IMR-90 (cell line): ENCODE data around the gene NEXN. TPM values are rescaled to one million over a fixed set of nuclear protein-coding genes. Genes with fewer than 3 reads are reported as not detected.

Experiments
- ATAC-seq: fragments of 200-7000 bp; cut with Tn5 transposase; 2 replicates; pipeline ENCODE4 v1.9.1; 2020; ENCODE audit warnings: low read depth, mild to moderate bottlenecking, moderate library complexity
- BruUV-seq: library from RNA; stranded (reverse); fragments of 400-500 nt; replicated peaks from 2 replicates; lab custom pipeline; 2021; lab: Mats Ljungman, UMichigan
- CTCF ChIA-PET: fragments of 300-600 bp; formaldehyde crosslinking; extraction: SDS; loops from one replicate; lab custom pipeline; 2021; ENCODE audit warnings: antibody characterized with exemption; lab: Yijun Ruan, JAX
- POLR2A ChIA-PET: fragments of 300-600 bp; sonication (Branson Sonifier 250); formaldehyde crosslinking; loops from one replicate; lab custom pipeline; 2022; ENCODE audit warnings: antibody characterized with exemption; ENCODE audit not compliant: unreplicated experiment; lab: Charles Lee
- DNase-seq: peaks from one replicate; pipeline ENCODE4 v3.0.0; 2013
- H2AFZ ChIP-seq: replicated peaks from 2 replicates; pipeline ENCODE3; 2013; ENCODE audit warnings: low read length, mild to moderate bottlenecking; ENCODE audit not compliant: poor library complexity
- H2AK5ac ChIP-seq: 2 replicates; pipeline ENCODE4 v1.6.1; 2013; ENCODE audit warnings: low read depth, low read length, inconsistent platforms
- H2AK9ac ChIP-seq: replicated peaks from 2 replicates; pipeline ENCODE3; 2013; ENCODE audit warnings: mild to moderate bottlenecking, low read depth, low read length, moderate library complexity; ENCODE audit not compliant: poor library complexity
- H2BK120ac ChIP-seq: 2 replicates; pipeline ENCODE4 v1.6.1; 2013; ENCODE audit warnings: low read depth, low read length, inconsistent platforms
- H2BK15ac ChIP-seq: 3 replicates; pipeline ENCODE4 v1.6.1; 2013; ENCODE audit warnings: low read depth, low read length, inconsistent platforms
- H2BK20ac ChIP-seq: 2 replicates; pipeline ENCODE4 v1.6.1; 2013; ENCODE audit warnings: low read depth, mild to moderate bottlenecking, inconsistent platforms, low read length, moderate library complexity
- H2BK5ac ChIP-seq: 2 replicates; pipeline ENCODE4 v1.6.1; 2013; ENCODE audit warnings: mild to moderate bottlenecking, low read depth, low read length, inconsistent platforms; ENCODE audit not compliant: poor library complexity, severe bottlenecking
- H3K14ac ChIP-seq: replicated peaks from 2 replicates; pipeline ENCODE4 v1.6.1; 2013; ENCODE audit warnings: low read depth, low read length, inconsistent platforms
- H3K18ac ChIP-seq: 2 replicates; pipeline ENCODE4 v1.6.1; 2013; ENCODE audit warnings: low read depth, low read length, control low read depth
- H3K23ac ChIP-seq: 2 replicates; pipeline ENCODE4 v1.6.1; 2013; ENCODE audit warnings: low read depth, low read length, inconsistent platforms
- H3K27ac ChIP-seq: 2 replicates; pipeline ENCODE4 v1.5.1; 2013; ENCODE audit warnings: mild to moderate bottlenecking, control low read depth, low read length; ENCODE audit not compliant: insufficient read depth
- H3K27me3 ChIP-seq: 2 replicates; pipeline ENCODE4 v1.6.1; 2013; ENCODE audit warnings: low read length; ENCODE audit not compliant: control insufficient read depth, insufficient read depth
- H3K36me3 ChIP-seq: 2 replicates; pipeline ENCODE4 v1.6.1; 2013; ENCODE audit warnings: low read length, mixed read lengths; ENCODE audit not compliant: control insufficient read depth, insufficient read depth
- H3K4ac ChIP-seq: 2 replicates; pipeline ENCODE4 v1.6.1; 2013; ENCODE audit warnings: low read depth, low read length, inconsistent platforms
- H3K4me1 ChIP-seq: 2 replicates; pipeline ENCODE4 v1.6.1; 2013; ENCODE audit warnings: low read length, mixed read lengths; ENCODE audit not compliant: control insufficient read depth, insufficient read depth
- H3K4me2 ChIP-seq: 2 replicates; pipeline ENCODE4 v1.6.1; 2013; ENCODE audit warnings: low read depth, mild to moderate bottlenecking, control low read depth, low read length, moderate library complexity
- H3K4me3 ChIP-seq: 2 replicates; pipeline ENCODE4 v1.5.1; 2013; ENCODE audit warnings: low read depth, mild to moderate bottlenecking, control low read depth, low read length, moderate library complexity; ENCODE audit not compliant: insufficient read depth
- H3K56ac ChIP-seq: 2 replicates; pipeline ENCODE4 v1.6.1; 2013; ENCODE audit warnings: low read length, inconsistent platforms; ENCODE audit not compliant: insufficient read depth; ENCODE audit errors: extremely low read depth
- H3K79me1 ChIP-seq, 2 experiments: 2 replicates each; pipeline ENCODE4 v1.6.1; 2013; ENCODE audit warnings: low read length in 2 of 2, inconsistent platforms in 1 of 2, low read depth in 1 of 2
- H3K9ac ChIP-seq: 2 replicates; pipeline ENCODE4 v1.6.1; 2013; ENCODE audit warnings: low read depth, low read length, control low read depth
- H3K9me1 ChIP-seq: 2 replicates; pipeline ENCODE4 v1.6.1; 2013; ENCODE audit warnings: low read length, inconsistent platforms; ENCODE audit not compliant: insufficient read depth
- H3K9me3 ChIP-seq: 2 replicates; pipeline ENCODE4 v1.6.1; 2013; ENCODE audit warnings: low read length; ENCODE audit not compliant: control insufficient read depth, insufficient read depth
- H4K20me1 ChIP-seq: 2 replicates; pipeline ENCODE4 v1.6.1; 2013; ENCODE audit warnings: low read length, inconsistent platforms; ENCODE audit not compliant: insufficient read depth
- H4K5ac ChIP-seq: 2 replicates; pipeline ENCODE4 v1.6.1; 2013; ENCODE audit warnings: mild to moderate bottlenecking, low read depth, low read length, control low read depth
- H4K8ac ChIP-seq, 2 experiments: 2 replicates each; pipeline ENCODE4 v1.6.1; 2013; ENCODE audit warnings: low read depth in 2 of 2, low read length in 2 of 2, control low read depth in 1 of 2, inconsistent platforms in 1 of 2
- H4K91ac ChIP-seq: 2 replicates; pipeline ENCODE4 v1.6.1; 2013; ENCODE audit warnings: low read depth, low read length, inconsistent platforms; ENCODE audit not compliant: insufficient read depth
- BHLHE40 ChIP-seq: fragments of 150-350 bp; IDR thresholded peaks from 2 replicates; pipeline ENCODE4 v1.6.1; 2016; ENCODE audit warnings: mild to moderate bottlenecking, low read depth, low read length
- CHD1 ChIP-seq: IDR thresholded peaks from 2 replicates; pipeline ENCODE4 v1.6.1; 2012; ENCODE audit warnings: low read depth, low read length, improper control_type of control experiment
- CTCF ChIP-seq: conservative IDR thresholded peaks from 2 replicates; pipeline ENCODE4 v1.5.1; 2012; ENCODE audit warnings: mild to moderate bottlenecking, low read depth, low read length, improper control_type of control experiment
- ELK1 ChIP-seq: fragments of 150-350 bp; IDR thresholded peaks from 2 replicates; pipeline ENCODE4 v1.6.1; 2016; ENCODE audit warnings: low read depth, mild to moderate bottlenecking, low read length, moderate library complexity, borderline replicate concordance
- FOS ChIP-seq: fragments of 150-350 bp; IDR thresholded peaks from 2 replicates; pipeline ENCODE4 v1.6.1; 2016; ENCODE audit warnings: low read depth, low read length
- MAFK ChIP-seq: IDR thresholded peaks from 2 replicates; pipeline ENCODE4 v1.6.1; 2012; ENCODE audit warnings: low read depth, low read length, improper control_type of control experiment
- MAZ ChIP-seq: IDR thresholded peaks from 2 replicates; pipeline ENCODE4 v1.6.1; 2012; ENCODE audit warnings: low read depth, mild to moderate bottlenecking, low read length, improper control_type of control experiment, moderate library complexity, borderline replicate concordance
- MXI1 ChIP-seq: IDR thresholded peaks from 2 replicates; pipeline ENCODE4 v1.6.1; 2012; ENCODE audit warnings: low read depth, mild to moderate bottlenecking, low read length, moderate library complexity, borderline replicate concordance
- NFE2L2 ChIP-seq: fragments of 150-350 bp; IDR thresholded peaks from 2 replicates; pipeline ENCODE4 v1.6.1; 2016; ENCODE audit warnings: low read depth, mild to moderate bottlenecking, low read length
- POLR2A ChIP-seq: IDR thresholded peaks from 2 replicates; pipeline ENCODE4 v1.6.1; 2012; ENCODE audit warnings: mild to moderate bottlenecking, low read depth, low read length
- RAD21 ChIP-seq: IDR thresholded peaks from 2 replicates; pipeline ENCODE4 v1.6.1; 2012; ENCODE audit warnings: low read length, improper control_type of control experiment
- SMC3 ChIP-seq: fragments of 150-350 bp; IDR thresholded peaks from 2 replicates; pipeline ENCODE4 v1.6.1; 2016; ENCODE audit warnings: low read depth, mild to moderate bottlenecking, antibody characterized with exemption, low read length, moderate library complexity
- whole genome bisulfite sequencing, 2 experiments: methylation state at CpG; one replicate each; pipeline versions ENCODE4 v1.1.5 to v1.1.7; 2013; ENCODE audit warnings: missing lambda C conversion rate in 2 of 2; ENCODE audit not compliant: insufficient read length in 1 of 2; ENCODE audit errors: extremely low coverage in 2 of 2; 5-methylcytosine and 5-hydroxymethylcytosine counted together
- dilution Hi-C: fragments of 300-500 bp; cut with HindIII; formaldehyde crosslinking; loops from one replicate; pipeline ENCODE4 v1.14.3; 2018; ENCODE audit warnings: low sequenced_read_pairs; ENCODE audit not compliant: unreplicated experiment
- in situ Hi-C: fragments of 300-500 bp; cut with MboI; formaldehyde crosslinking; loops from 3 replicates; pipeline ENCODE4 v1.14.3; 2019; ENCODE audit warnings: low sequenced_read_pairs, inconsistent platforms, mixed read lengths
- intact Hi-C: fragments of 100-400 bp; cut with micrococcal nuclease; formaldehyde crosslinking; loops from 2 replicates; pipeline ENCODE4 v1.10.0; 2022
- polyA plus RNA-seq, 3 experiments: library from polyadenylated mRNA; depleted of rRNA; stranded (reverse); fragments of >200 nt; gene quantifications; 2 replicates each; pipeline ENCODE4 v1.2.3, GENCODE V29; 2012; ENCODE audit warnings: low replicate concordance in 1 of 3
- total RNA-seq: library from RNA; depleted of rRNA; stranded (reverse); fragments of >200 nt; gene quantifications from 2 replicates; pipeline ENCODE4 v1.2.3, GENCODE V29; 2012

The NEXN gene
- total and polyA plus RNA-seq, 2 of the 4 experiments (the other 2 are of a cell fraction): 5.2 to 16.1 TPM

GRCh38 chr1:77990629-77991204, 102.3 kb downstream of the NEXN start:
- H2BK5ac ChIP-seq: no peak overlapping the region
- no peaks in the 10 kb centered on the region for H3K27me3 ChIP-seq
- H3K9ac ChIP-seq: no peak overlapping the region
- peaks cover 37 to 63% of the 10 kb centered on the region in 2 experiments for H3K79me1 ChIP-seq
- no peak overlapping the region for H2BK20ac ChIP-seq
- H2AK9ac ChIP-seq: no peak overlapping the region
- H4K5ac ChIP-seq: no peak overlapping the region
- peaks cover 4% of the 10 kb centered on the region; the same call in 1 of the 2 replicates for H3K4me1 ChIP-seq
- 100% methylated on average over 1 of the region's 3 CpGs; no CpG with 5 or more reads in 1 of the 2 experiments for WGBS, 2 experiments
- ATAC-seq (no peak), DNase-seq (no peak)
- no TSS peak for BruUV-seq
- H4K91ac ChIP-seq: no peak overlapping the region
- no peak overlapping the region for H3K23ac ChIP-seq
- no peak overlapping the region for H3K18ac ChIP-seq
- peaks cover 9% of the 10 kb centered on the region for H3K36me3 ChIP-seq
- no peak overlapping the region for H3K27ac ChIP-seq
- no peak overlapping the region for H3K14ac ChIP-seq
- intact Hi-C loops: no loop called here
- H2BK15ac ChIP-seq: no peak overlapping the region
- H3K9me1 ChIP-seq: peaks cover 10% of the 10 kb centered on the region
- ChIA-PET POLR2A (no interaction called here), CTCF (interaction anchor here (0.6 to 1.3 kb wide), 2 partner anchors 11 to 12 kb away, joined by 3 to 4 read pairs; partner anchors contain the start of gene FUBP1)
- H3K56ac ChIP-seq: no peak overlapping the region
- in situ Hi-C loops: no loop called here
- no peak overlapping the region for H4K8ac ChIP-seq
- H3K9me3 ChIP-seq: no peaks in the 10 kb centered on the region
- H4K20me1 ChIP-seq: no peaks in the 10 kb centered on the region
- no peak overlapping the region for H3K4ac ChIP-seq
- dilution Hi-C loops: no loop called here
- H3K4me3 ChIP-seq: no peak overlapping the region
- no peak overlapping the region for H2AFZ ChIP-seq
- TF ChIP-seq RAD21: no peak
- no peak for TF ChIP-seq CHD1
- TF ChIP-seq ELK1: no peak
- no peak for TF ChIP-seq MAZ
- TF ChIP-seq MXI1: no peak
- TF ChIP-seq NFE2L2: no peak
- no peak for TF ChIP-seq MAFK
- TF ChIP-seq FOS: no peak
- TF ChIP-seq CTCF: no peak
- TF ChIP-seq SMC3: no peak
- TF ChIP-seq BHLHE40: no peak
- no peak for TF ChIP-seq POLR2A
- H2BK120ac ChIP-seq: no peak overlapping the region
- no peak overlapping the region for H2AK5ac ChIP-seq
- H3K4me2 ChIP-seq: no peak overlapping the region
